NCI-H2171 treated with DMSO at 0.1 percent for 48 hours (cell line): ENCODE results near the gene SAP30L.

Source experiments
- DNase-seq: peaks from one replicate; lab custom pipeline; 2025; lab: John Stamatoyannopoulos, UW

The SAP30L gene

GRCh38 chr5:154466147-154466546 is 20.4 kb downstream of the SAP30L start:
- DNase-seq: no peak

DNA sequence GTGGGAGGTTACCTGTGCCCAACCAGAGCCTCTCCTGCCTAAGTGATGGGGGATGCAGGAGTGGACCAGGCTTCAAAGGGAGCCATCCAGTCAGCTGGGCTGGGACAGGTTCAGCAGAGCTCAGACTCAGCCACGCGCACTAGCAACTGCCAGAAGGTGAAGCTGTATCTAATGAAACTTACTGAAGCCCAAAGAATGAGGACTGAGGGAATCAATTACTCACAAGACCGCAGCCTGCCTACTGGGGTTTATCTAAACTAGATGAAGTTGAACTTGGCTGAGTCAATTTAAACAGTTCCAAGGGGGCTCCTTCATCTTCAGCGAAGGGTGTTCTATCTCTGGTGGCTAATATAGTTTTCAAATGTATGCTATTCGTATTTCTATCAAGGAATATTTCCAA is 20.9 kb downstream of the SAP30L start:
- no peak for DNase-seq

DNA sequence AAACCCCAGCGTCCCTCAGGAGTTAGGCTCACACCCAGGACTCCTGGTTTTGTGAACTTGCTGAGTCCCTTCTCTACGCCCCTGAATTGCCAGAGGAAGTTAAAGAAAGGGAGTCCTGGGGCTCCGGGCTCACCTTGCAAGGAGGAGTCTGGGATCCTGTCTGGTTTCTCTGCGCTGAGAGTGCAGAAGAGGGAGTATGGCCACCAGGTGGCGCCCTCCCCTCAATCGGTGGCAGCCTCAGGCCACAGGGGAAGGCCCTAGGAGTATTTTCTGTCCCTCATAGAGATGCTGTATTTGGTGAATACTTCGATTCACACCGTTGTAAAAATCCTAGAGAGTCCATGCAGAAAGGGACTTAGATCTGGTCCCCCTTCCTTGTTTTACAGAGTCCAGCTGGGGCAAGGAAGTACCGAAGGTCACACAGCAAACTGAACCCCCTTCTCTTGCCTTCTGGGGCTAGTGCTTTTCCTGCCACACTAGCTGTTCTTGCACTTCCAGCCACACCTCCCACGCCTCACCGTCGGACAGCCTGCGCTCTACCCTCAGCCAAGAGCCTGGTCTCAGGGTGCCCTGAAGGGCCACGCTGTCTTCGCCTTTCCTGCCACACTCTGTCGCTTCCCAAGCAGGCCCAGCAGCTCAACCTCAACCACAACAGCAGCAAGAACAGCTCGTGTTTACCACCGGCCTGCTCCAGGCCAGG is 22.0 kb downstream of the SAP30L start:
- DNase-seq: peak; percentile 66

GRCh38 chr5:154470137-154470536 is 24.3 kb downstream of the SAP30L start:
- no peak for DNase-seq

DNA sequence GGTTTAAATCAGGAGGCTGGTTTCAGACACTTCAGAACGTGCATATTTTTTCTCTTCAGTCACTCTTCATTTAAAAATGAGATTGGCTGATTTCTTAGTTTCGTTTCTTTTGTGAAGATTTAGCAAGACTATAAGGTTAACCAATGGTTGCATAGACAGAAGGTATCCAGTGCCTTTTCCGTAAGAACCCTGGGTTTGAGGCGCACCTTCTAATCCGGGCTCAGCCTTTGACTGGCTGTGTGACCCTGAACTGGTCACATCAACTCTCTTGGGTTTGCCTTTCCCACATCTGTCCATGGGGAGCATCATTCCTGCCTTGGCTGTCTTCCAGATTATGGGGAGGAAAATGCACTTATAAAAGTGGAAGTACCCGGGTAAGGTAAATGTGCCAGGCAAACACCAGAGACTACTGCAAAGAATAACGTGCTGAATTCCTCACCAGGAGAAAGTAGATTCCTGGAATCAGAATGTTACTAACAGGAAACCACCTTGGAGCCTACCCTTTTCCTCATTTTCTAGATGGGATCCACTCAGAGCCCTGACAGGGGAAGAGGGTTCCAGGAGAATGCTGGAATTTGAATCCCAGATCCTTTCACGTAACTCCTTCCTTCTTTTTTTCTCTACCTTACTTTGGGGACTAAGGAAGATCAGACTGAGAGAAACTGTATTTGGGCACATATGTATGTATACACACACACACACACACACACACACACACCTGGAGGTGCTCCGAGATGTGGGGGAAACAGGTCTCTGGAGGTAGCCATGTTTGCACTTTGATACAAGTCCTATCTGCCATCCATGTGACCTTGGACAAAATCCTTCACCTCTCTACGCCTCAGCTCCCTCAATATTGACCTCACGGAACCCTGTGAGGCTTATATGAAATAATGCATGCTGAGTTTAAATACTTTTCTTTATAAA is 25.4 kb downstream of the SAP30L start:
- no peak for DNase-seq

GRCh38 chr5:154472871-154473580 is 27.2 kb downstream of the SAP30L start:
- no peak for DNase-seq

DNA sequence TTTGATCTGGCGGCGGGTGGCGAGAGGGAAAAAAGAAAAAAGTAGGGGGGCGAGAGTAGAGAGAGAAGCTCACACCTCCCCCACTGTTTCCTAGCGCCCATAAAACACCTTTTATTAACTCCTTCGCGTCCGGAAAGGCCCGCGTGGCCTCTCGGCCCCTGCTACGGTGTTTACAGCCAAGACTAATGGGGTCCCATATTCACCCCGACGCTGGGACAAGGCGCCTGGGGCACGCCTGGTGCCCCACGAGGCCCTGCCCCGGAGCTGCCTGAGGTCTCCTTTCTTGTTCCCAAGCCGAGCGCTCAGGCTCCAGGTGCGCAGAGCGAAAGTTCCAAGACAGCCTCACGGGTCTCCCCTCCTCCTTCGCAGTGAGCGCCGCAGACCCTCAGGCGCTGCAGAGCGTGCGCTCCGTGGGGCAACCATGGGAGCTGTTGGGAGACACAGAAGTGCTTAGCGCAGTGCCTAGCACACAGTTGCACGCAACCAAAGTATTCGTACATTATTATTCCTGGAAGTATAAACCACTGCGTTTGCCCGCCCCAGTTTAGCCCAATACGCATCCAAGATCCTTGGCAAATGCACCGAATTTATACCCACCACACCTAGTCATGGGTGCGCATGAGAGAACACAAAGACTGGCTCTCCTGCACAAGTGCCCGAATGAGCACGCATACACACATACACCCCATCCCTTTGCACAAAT is 27.9 kb downstream of the SAP30L start:
- DNase-seq: no peak

- DNase-seq: no peak
Observed at GRCh38 chr5:154474396-154475334, 28.9 kb downstream of the SAP30L start.

- DNase-seq: no peak
Observed at GRCh38 chr5:154475591-154476353, 30.0 kb downstream of the SAP30L start.

- DNase-seq: no peak
Observed at GRCh38 chr5:154476354-154477205, 30.8 kb downstream of the SAP30L start.

GRCh38 chr5:154477382-154478223 is 31.8 kb downstream of the SAP30L start:
- DNase-seq: no peak

GRCh38 chr5:154478224-154478565 is 32.4 kb downstream of the SAP30L start, which contains the start of gene HAND1:
Gene HAND1 (minus strand): TSS chr5:154478227. CDS start chr5:154478008, 219 bp downstream.
- DNase-seq: no peak

GRCh38 chr5:154478752-154479159 is 33.0 kb downstream of the SAP30L start:
- no peak for DNase-seq

GRCh38 chr5:154479160-154479943 is 33.6 kb downstream of the SAP30L start:
- no peak for DNase-seq

DNA sequence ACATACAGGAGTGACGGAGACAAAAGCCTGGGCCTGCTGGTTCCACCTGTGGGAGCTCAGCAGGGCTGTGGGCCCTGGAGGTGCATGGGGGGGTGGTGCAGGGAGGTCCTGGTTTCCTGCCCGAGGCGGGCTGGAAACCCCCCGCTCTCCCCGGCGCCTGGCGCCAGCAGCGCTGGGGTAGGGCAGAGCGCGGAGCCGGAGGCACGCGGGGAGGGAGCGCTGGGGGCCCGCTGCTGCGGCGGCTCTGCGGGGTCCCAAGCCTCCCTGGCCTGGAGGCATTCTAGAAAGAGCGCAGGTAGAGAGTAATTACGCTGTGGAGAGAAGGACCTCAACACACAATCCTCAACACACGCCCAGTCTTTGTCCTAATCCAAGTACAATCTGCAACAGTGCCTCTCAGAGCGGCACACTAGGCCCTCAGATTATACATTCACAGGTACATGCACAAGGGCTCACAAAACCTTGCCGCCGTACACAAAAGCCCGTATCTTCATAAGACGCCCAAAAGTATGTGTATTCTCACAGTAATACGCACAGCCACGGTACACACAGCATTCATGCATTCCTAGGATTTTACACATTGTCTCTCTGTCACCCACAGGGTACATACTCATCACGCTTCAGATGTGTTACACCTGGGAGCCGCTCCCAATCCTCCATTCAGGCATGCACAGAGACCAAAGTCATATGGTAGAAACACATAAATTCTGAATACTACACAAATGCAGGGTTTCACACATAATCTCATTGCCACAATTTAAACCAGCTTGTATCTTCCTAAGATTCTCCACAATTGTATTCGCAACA is 34.4 kb downstream of the SAP30L start:
- no peak for DNase-seq

- no peak for DNase-seq
Observed at GRCh38 chr5:154480847-154481246, 35.0 kb downstream of the SAP30L start.
